ENCODE results near the gene THG1L.

THG1L gene

DNA sequence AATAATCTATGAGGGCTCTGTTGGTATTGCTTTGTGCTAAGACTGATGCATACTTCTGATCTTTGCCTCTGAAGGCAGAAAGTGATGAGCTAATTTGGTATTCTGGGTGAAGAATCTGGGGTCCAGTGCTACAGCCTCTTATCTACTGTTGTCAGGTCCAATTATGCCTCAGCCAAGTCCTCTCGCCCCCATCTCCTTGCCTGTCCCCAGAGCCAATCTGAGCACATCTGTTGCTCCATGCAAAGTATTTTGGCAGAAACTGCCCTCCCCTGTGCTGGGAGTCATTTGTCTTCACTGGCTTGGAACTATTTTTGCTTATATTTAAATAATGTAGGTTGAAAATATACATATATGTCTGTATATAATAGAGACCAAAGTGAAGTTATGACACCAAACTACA is 35.7 kb downstream of the THG1L start:
- no peak overlapping the region for H3K27ac ChIP-seq
- no peak for TF ChIP-seq ZFX (IDR thresholded peaks at IDR 0.05)
- TF ChIP-seq, protein P1, sequence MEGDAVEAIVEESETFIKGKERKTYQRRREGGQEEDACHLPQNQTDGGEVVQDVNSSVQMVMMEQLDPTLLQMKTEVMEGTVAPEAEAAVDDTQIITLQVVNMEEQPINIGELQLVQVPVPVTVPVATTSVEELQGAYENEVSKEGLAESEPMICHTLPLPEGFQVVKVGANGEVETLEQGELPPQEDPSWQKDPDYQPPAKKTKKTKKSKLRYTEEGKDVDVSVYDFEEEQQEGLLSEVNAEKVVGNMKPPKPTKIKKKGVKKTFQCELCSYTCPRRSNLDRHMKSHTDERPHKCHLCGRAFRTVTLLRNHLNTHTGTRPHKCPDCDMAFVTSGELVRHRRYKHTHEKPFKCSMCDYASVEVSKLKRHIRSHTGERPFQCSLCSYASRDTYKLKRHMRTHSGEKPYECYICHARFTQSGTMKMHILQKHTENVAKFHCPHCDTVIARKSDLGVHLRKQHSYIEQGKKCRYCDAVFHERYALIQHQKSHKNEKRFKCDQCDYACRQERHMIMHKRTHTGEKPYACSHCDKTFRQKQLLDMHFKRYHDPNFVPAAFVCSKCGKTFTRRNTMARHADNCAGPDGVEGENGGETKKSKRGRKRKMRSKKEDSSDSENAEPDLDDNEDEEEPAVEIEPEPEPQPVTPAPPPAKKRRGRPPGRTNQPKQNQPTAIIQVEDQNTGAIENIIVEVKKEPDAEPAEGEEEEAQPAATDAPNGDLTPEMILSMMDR (conservative IDR thresholded peaks at IDR 0.05): no peak

DNA sequence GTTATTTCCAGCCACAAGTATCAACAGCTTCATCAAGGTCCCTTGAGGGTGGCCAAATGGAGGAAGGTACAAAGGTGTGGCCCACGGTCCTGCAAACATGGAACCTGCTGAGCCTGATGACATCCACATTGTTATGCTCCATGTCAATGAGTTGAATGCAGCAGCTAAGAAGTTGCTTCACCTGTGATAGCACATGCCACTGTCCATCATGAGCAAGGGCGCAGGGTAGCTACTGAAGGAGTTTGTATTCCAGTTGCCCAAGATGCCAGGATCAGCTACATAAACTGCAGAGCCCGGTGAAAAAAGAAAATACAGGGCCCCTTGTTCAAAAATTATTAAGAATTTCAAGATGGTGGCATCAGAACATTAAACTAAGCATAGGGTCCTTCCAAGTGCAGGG is 36.5 kb downstream of the THG1L start:
- H3K27ac ChIP-seq: no peak overlapping the region
- TF ChIP-seq, protein P1 (conservative IDR thresholded peaks at IDR 0.05): no peak
- no peak for TF ChIP-seq ZFX (IDR thresholded peaks at IDR 0.05)

GRCh38 chr5:157770665-157771064 is 39.4 kb downstream of the THG1L start:
- no peak for TF ChIP-seq ZFX (IDR thresholded peaks at IDR 0.05)
- TF ChIP-seq, protein P1 (conservative IDR thresholded peaks at IDR 0.05): no peak
- H3K27ac ChIP-seq: no peak overlapping the region

DNA sequence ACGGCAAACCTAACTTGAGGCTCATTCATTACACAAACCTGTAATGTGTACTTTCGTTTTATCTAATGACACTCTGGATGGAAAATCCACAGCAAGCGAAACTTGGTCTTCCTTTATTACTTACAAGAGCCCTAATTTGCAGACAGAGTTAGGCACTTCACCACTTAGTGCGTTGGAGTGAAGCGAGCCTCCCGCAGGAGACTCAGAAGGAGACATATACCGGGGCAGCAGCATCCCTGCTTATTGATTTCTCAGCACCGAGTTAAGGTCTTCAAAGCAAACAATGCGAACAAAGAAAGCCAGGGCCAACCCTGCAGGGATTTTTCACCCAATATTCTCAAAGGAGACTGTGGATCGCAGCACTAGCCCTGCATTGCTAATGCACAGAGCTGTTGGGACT is 40.9 kb downstream of the THG1L start:
- TF ChIP-seq, protein P1 (conservative IDR thresholded peaks at IDR 0.05): no peak
- TF ChIP-seq ZFX (IDR thresholded peaks at IDR 0.05): no peak
- H3K27ac ChIP-seq: no peak overlapping the region

DNA sequence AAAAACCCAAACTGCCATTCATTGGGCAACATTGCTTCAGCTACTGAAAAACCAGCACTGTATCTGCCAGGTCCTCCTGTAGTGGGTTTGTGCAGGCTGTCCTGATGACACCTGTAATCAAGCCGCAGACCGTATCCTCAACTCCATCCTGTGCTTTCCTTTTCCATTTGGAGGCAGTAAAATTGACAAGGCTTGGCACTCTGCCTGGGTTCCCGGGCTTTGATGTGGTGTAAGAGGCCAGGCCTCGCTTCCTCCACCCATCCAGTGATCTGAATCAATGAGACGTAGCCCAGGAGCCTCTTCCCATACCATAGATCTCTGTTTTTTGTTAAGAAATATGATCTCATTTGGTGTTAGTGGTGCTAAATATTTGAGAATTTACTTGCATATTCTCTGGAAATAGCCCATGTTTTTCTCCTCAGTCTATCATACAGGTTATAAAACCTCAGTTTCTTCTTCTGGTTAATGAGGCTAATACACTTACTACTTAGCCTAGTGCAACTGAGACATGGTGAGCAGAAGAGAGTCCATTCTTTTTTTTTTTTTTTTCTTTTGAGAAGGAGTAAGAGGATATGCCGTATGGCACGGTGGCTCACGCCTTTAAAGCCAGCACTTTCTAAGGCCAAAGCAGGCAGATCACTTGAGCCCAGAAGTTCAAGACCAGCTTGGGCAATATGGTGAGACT is 47.0 kb downstream of the THG1L start:
- no peak for TF ChIP-seq ZFX (IDR thresholded peaks at IDR 0.05)
- TF ChIP-seq, protein P1 (conservative IDR thresholded peaks at IDR 0.05): no peak
- no peak overlapping the region for H3K27ac ChIP-seq

DNA sequence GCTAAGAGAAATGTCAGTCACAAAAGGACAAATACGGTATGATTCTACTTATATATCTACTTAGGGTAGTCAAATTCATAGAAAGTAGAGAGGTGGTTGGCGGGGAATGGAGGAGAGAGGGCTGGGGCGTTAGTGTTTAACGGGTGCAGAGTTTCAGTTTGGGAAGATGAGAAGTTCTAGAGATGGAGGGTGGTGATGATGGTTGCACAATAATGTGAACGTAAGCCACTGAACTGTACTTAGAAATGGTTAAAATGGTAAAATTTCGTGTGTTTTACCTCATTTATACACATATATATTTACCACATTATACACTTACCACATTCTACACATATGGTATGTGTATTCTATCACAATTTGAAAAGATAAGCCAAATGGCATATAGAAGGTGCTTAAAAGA is 48.0 kb downstream of the THG1L start:
- TF ChIP-seq ZFX (IDR thresholded peaks at IDR 0.05): no peak
- TF ChIP-seq, protein P1 (conservative IDR thresholded peaks at IDR 0.05): no peak
- H3K27ac ChIP-seq: no peak overlapping the region

- no peak overlapping the region for H3K27ac ChIP-seq
- TF ChIP-seq ZFX (IDR thresholded peaks at IDR 0.05): no peak
- TF ChIP-seq, protein P1 (conservative IDR thresholded peaks at IDR 0.05): no peak; the same call in 1 of the 2 replicates
Measured at GRCh38 chr5:157785801-157786200, 54.6 kb downstream of the THG1L start.
